NCI-H2171 (cell line): ENCODE data around the gene SAMD13.

Experiments
- DNase-seq: peaks from one replicate; lab custom pipeline; 2025; lab: John Stamatoyannopoulos, UW

Gene SAMD13

DNA sequence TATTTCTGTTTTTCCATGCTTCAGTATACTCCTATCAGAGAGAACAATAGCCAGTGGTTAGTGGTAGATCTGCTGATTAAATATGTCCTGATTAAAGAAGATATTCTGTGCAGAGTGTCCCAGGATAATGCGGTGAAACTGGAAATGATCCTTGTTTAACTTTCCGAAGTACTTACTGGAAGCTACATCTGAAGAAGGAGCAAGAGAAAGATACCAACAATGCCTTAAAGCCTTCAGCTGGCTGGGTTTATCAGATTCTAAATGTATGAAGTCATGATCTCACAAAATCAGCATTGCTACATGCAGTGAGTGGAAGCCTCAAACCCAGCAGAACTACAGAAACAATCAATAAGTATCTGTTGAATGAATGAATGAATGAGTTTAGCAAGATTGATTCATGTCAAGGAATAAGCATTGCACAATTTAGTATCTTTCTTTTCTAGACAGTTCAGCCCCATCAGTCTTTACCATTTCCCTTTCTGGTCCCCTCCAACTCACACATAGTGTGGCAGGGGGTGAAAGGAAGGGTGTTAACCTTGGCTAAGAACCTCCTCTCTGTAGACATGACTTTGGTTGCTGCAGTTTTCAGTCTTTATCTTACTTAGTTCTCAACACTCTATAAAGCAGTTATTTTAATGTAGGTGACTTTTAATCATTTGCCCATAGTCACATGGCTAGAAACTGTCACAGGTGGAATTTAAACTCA is 72.1 kb downstream of the SAMD13 start:
- DNase-seq: no peak

DNA sequence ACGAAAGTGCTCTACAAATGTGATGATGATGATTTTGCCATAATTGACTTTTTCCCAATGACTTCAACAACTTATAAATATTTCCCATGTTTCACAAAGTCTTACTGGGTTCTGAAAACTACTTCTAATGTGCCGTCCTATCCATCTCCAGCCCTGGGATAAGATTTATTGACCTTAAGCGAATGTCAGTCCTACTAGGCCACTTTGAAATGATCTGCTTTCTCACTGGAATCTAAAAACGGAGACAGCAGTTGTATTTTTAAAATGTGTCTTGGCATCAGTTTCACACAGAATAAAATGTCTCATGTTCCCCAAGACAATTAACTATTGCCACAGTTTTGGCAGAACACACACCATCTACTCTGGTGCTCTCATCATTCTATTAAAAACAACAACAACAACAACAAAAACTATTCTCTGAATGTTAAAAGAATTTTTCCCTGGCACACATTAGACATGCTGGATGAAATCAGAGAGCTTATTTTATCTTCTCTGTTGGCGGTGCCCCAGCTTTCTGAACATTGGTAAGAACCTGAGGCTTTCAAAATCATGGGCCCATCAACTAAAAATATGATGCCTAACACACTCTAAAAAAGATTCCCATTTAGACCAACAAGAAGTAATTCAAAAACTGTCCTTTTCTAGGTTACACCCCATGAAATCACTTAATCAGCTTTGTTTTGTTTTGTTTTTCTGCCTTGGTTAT is 73.6 kb downstream of the SAMD13 start:
- DNase-seq: no peak

GRCh38 chr1:84376000-84376910 is 74.7 kb downstream of the SAMD13 start:
- no peak for DNase-seq

DNA sequence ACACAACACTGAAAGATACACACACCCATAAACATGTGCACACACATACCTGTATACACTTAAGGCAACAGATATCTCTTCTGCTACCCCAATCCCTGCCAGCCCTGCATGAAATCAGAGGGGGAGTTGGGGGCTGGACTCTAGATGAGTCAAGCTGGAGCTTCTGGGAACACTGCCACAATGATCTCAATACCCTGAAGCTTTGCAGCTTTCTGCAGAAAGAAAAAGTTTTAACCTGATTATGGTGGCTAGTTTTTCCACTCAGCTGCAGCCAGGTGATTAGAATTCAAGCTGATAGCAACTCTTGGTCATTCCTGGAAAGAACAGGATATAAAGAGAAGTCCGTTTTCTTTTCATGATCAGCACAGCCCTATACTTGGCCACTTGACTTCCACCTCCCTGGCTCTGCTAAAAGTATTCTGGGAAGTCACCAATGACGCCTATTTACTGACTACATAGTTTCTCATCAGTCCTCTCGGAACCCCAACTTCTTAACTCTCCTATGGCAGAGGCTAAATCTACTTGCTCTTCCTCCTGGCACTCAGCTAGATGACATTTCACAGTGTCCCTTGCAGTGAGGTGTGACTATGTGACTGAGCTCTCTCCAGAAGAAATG is 76.1 kb downstream of the SAMD13 start:
- no peak for DNase-seq

- no peak for DNase-seq
These were observed 77.8 kb downstream of the SAMD13 start for GRCh38 chr1:84379138-84379916.

GRCh38 chr1:84379917-84380180 is 78.3 kb downstream of the SAMD13 start:
- no peak for DNase-seq

DNA sequence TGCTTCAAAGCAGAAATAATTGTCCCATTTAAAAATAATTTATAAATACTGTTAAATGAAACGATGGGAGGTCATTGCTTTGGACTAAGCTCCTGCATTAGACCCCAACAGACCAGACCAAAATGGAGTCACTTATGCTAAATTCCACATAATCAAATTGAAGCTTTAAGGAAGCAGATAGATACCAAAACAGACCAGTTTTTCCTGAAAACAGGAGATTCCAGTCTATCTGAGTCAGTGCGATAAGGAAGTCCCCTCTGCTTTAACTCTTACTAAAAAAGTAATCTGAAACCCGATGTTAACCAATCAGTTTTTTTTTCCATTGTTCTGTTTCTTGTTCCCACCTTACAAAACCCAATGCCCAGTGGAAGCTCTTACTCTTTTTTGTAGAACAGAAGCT is 80.6 kb downstream of the SAMD13 start:
- DNase-seq: no peak

DNA sequence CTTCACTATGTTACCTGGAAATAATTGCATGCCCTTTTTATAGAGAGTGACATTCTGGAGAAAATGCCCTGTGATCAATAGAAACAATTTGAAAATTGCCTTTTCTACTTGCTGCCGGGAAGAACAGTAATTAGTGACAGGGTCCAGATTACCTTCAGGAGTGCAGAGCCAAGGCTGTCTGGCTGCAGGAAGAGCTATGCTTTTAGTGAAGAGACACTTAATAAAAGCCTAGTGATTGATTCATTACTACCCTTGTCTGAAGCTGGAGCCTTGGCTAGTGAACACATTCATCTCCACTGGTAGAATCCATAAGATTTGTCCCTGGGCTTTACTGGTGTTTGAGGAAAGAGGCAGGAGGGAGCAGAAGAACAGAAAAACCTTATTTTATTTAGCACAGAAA is 83.8 kb downstream of the SAMD13 start:
- DNase-seq: no peak

GRCh38 chr1:84386716-84387479 is 85.4 kb downstream of the SAMD13 start:
- no peak for DNase-seq

DNA sequence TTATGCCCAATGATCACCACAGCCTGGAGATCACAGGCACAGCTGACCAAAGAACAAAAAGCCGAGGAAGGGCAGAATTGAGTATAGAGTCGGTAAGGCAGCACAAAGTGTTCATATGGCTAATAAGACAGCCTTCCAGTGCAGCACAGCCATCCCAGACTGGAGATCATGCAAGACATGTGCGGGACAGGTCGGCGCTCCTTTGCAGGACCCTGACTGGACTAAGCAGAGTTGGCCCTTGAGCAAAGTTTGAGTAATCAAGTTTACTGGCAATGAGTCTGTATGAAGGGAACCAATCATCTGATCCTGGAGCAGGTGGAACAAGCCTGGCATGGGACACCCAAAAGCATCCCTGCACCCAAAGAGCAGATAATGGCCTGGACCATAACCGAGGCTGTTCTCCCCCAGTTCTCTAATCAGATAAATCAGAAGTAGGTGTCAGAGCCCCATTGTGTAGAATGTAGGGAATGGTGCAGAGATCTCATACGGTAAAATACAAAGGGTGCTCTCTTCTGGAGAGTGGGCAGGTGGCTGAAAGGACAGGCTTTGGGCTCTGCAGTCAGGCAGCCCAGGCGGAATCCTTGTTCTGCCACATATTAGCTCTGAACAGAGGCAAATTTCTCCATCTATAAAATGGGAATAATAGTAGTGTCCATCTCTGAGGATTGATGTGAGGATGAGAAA is 86.1 kb downstream of the SAMD13 start:
- DNase-seq: no peak

GRCh38 chr1:84390226-84390625 is 88.7 kb downstream of the SAMD13 start:
- no peak for DNase-seq

DNA sequence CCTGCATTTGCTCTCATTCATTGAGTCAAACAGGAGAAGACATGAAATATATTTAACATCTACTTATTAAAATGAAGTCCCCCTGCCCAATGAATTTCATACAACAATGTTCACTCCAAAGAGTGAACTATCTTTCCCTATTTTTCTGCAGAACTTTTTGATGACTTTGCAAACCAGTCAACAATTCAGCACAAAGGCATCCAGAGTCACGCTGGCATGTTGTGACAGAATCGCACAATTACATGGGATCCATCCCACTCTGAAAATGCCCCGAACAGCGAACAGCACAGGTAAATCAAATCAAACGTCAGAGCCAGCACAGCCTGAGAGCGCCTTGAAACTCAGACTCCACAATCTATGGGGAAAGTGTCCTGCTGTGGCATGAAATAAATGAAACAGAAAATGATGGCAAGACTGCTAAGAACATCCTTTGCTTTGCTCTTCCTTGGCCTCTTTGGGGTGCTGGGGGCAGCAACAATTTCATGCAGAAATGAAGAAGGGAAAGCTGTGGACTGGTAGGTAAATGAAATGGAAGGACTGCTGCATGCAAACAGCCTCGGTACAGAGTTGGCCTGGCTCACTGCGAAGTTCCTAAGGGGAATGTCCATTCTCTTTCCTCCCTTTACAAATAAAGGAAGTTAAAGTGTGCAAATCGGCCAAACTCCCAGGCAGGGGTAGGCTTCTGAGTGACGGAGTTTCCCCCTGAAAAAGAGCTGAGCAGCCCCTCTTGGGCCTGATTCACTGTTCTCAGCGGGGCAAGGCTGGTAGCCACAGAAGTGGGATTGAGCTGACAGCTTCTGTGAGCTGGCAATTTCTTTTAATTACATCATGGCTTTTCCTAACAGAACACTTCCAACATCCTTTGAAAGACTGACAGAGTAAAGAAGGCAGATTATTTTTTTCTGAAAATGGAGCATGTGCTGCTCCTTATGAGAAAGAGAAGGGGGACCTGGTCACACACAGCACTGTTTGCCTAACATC is 97.0 kb downstream of the SAMD13 start, which contains the start of gene DNASE2B:
Gene DNASE2B, plus strand, starts transcription at position 310 of the 981 bp plus-strand sequence. Its CDS starts 81 bp downstream, at position 391.
- no peak for DNase-seq
